Stimulated activated CD8-positive, alpha-beta memory T cell treated with anti-CD3 and anti-CD28 coated beads, Interleukin-7, amount 100 ng/mL, for 4 hours (primary cell): Measurements from ENCODE around the gene NXPH1.

Experiments
- DNase-seq, 2 donors: peaks; one replicate each; pipeline ENCODE4 v3.0.0-alpha.2; 2020; ENCODE audit warnings: low read depth in 2 of 2

NXPH1 gene

DNA sequence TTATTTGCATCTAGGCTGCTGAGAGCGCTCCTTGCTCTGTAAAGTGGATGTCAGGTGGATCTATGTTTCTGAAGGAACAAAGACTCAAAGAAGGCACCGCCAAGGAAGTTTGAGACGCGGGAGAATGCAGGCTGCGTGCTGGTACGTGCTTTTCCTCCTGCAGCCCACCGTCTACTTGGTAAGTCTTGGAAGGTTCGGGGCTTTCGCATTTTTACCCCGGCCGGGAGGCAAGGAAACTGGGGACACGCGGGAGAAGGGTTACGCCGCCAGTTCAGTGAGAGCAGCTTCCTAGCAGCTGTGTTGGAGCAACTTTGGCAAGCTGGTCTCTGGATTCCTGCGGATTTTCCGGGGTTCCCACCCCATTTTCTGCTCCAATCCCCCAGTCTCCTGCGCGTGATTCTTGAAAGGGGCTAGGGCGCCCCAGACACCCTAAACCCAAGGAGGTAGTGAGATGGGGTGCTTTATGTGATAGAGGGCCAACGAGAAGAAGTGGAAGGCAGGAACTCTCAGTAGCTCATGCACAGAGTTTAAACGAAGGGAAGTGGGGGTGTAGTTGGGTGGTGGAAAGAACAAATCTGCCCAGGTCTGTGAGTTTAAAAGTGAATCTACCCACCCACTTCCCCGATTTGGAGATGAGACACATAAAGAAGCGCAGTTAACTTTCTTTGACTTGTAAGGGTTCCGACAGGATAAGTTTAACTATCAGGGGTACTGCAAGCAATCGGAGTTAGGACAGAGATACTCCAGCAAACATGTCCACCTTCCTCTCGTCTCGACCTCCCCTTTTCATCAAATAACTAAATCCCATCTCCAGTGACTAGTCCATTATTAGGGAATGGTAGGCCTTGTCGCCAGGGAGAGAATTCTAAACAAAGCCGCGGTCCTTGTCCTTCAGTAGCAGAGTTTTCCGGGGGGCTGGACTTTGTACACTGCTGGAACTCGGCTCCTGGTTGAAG lies 2.5 kb downstream of the NXPH1 start:
- no peak for DNase-seq

DNA sequence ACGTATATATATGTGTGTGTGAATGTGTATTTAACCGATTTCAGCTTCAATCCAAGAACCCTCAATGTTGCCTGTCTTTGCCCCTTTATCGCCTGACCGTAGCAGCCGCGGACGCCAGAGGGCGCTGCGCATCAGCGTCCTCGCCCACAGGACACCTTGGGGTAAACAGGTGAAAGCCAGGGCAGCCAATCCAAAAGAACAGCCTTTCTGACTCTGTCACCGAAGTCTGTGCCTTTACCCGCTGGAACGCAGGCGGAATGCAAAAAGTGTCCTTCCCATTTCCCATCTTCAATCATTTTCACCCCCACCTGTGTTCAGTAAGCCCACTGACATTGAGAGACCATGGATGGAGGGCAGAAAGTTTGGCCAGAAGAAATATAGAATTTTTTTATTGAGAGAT lies 3.6 kb downstream of the NXPH1 start:
- DNase-seq: no peak

DNA sequence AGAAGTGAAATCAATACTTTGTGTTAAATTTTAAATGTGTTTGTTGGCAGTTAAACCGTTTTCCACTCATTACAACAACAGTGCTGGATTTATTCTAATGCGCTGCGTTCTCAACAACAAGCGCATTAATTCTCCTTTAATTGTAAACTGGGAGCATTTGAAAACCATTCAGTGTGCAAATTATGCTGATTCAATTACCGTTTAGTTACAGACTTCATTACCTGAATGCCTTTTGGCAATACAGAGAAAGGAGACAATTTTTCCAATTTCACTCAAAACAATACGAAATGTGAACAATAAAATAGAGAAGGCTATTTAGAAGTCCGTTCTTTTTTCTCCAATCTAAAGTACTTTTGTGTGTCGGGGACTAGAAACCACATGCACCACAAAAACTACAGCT lies 4.2 kb downstream of the NXPH1 start:
- no peak for DNase-seq

DNA sequence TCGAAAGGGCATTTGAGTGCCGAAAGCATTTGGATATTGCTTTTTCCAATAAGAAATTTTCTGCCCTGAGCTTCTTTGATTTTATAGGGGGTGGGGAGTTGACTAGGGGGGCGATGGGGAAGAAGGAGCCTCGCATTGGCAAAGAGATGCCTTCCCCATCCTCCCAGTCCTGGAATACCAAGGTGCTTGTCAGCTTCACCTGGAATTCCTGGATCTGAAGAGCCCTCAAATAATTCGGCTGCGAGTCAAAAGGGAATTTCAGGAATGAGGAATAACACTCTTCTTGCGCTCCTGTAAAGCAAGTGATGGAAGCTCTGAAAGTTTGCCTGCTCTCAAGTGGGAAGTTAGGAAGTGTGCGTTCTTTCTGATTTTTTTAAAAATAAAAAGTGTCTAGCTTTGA lies 7.3 kb downstream of the NXPH1 start:
- DNase-seq: no peak

DNA sequence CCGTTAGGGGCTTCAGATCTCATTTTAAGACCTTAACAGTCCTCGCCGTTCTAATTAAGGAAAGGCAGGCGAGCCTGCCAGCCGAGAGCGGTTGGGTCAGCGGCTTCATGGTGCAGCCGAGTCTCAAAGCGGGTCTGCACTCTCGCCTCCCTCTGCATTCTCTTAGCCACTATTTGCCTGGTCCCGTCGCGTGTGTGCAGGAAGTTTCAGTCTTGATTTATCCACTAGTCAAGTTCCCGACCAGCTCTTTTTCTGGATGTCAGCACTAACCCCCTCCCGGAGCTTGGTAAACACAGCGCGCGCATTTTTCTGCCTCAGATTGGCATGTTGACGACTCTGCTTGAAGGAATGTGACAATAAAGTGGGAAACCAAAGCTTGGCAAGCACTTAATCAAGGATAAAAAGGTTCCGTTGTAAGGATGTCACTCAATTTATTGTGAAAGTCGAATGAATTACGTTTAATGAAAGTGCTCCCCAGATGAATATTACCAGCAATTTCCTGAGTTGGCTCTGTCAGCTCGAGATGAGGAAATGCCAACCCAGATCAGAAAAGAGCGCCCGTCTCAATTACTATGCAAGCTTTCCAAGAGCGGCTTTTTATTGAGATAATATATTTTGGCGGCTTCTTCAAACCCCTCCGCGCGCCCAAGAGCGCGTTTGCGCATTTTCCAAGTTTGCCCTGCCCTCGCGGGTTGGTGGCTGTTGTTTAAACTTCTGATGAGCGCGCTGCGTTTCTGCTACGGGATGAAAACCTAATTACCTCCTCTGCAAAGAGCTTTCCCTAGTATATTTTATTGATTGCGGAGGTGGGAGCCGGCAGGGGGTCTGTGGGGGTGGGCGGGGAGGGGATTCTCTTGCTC lies 7.9 kb downstream of the NXPH1 start:
- DNase-seq: no peak

DNA sequence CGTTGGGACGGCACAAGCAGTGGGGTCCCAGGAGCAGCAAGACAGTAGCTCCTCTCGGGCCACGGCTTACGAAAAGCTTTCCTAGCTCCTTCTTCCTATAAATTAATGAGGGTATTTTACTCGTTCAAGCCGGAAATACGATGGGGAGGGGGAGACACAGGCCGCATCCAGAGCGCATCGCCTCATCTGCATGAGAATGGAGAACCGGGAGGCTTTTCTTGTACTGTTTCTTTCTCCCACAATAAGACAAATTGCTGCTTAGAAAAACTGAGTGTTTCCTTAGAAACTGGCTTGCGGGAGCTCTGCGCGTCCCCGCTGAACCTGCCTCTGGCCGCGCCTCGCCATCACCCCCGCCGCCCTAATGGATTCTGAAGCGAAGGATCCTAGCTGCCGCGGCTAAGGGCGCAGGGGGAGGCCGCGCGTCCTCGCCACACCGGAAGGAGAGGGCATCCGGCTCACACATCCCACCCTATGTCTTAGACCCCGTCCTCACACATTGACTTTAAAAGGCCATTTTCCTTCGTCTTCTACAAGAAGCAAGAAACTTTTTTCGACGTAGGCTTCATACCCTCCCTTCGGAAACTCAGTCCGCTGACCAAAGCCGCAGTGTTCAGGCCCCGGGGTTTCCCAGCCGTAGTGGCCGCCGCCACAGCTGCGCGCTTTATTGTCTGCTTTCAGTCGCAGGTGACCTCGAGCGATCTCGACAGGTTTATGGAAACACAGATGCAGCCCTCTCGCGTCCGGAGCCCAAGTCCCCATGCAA lies 8.8 kb downstream of the NXPH1 start:
- no peak for DNase-seq

DNA sequence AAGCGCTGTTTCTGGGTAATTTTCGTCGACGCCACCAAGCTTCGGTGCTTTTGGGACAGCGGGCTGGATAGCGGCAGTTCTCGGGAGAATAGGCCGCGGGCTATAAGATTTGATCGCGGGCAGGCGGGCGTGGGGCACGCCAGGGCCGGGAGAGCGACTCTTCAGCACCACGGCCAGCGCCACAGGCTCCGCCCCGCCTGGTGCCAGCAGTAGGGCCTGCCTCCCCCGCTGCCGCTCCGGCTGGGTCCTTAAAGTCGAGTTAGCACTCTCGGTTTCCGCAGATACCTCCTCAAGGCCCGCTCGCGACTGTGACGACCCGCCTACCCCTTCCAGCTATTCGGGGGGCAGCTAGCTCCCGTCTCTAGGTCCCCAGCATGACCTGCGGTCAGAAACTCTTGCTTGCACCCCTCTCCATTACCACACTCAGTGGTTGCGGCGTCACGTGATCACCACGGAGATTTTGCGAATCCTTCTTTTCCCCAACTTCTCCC lies 9.4 kb downstream of the NXPH1 start:
- DNase-seq: no peak

DNA sequence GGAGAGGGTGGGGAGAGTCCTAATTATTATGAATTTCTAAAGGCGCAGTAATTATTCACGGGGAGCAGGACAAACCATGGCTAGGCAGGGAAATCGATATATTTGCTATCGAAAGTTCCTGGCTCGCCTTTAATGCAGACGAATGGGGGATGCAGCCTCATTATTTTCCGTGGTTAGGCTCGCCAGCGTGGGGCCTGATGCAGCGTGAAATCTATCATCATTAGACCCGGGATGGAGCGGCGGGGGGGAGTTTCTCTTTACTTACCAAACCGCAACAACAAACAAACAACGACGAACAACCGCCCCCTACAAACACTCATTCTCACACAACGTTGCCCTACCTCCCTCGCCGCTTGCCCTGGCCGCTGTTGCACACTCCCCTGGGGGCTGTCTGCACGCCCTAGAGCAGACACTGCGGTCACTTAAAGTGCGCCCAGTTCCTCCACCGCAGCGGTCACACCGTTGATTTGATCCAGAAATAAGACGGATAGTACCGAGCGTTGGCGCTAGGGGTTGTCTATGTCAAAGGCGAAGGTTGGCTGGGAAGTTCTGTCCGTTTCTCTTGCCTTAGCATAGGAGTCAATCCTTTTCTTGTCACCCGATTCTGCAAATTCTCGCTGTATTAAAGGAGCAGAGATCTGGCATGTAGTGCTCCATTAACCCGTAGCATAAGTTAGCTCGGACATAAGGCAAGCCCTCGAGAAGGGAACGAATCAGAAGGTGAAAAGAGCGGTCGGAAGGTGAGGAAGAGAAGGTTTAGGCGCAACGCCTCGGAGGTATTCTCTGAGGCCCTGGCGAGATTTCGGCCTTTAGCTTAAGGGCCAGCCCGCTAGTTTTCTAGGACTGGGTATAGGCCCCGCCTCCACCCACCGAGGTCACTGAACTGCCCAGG lies 10.4 kb downstream of the NXPH1 start:
- no peak for DNase-seq

DNA sequence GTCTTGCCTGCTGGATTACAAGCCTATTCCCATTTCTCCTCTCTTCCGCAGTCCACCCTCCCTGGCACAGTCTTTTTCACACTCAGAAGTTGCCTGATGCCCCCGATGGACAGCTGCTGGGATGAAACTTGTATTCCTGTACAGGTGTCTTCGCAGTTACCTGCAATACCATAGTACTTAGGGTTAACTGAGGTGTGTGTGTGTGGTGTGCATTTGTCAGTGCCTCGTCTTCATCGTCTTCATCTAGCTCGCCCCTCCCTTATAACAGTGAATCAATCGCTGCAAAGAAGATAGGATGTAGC lies 11.0 kb downstream of the NXPH1 start:
- no peak for DNase-seq

DNA sequence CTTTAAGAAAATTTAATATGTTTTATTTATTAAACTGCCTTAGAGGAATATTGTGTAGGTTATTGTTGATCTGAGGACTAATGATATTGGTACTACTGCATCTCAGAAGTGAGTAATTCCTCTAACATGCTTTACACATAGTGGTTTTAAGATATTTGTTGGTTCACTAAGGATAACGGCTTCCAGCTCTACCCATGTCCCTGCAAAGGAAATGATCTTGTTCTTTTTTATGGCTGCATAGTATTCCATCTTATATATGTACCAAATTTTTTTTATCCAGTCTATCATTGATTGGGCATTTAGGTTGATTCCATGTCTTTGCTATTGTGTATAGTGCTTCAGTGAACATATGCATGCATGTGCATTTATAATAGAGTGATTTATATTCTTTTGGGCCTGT lies 20.1 kb downstream of the NXPH1 start:
- no peak for DNase-seq

DNA sequence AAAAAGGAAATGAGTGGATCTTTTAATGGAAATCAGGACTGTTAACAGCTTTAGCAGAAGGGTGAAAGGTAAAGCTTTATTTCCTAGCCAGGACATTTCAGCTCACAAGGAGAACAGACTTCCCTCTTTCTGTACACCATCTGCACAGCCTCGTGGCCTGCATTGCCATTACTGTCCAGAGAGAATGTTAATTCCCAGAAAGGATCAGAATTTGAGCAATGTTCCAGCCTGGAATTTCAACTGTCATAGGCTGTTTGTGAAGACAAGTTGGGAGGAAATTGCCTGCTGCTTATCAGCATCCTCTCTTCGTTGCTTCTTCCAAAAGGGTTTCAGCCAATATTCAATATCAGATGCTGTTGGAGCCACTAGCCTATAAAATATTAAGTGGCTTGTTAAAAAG lies 22.0 kb downstream of the NXPH1 start:
- no peak for DNase-seq

DNA sequence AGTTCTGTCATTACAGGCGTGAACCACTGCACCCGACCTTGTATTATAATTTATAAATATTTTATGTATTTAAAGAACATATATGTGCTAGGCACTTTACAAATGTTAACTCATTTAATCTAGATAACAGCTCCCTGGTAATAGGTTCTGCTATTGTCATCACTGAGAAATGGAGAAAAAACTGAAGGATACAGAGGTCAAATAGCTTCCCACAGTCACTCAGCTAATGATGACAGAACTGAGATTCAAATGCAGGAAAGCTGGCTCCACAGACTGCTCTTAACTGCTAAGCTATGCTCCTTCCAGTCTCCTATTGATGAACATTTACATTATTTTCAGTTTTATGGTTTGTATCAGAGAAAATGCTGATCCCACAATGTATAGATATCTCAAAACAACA lies 28.9 kb downstream of the NXPH1 start:
- no peak for DNase-seq

DNA sequence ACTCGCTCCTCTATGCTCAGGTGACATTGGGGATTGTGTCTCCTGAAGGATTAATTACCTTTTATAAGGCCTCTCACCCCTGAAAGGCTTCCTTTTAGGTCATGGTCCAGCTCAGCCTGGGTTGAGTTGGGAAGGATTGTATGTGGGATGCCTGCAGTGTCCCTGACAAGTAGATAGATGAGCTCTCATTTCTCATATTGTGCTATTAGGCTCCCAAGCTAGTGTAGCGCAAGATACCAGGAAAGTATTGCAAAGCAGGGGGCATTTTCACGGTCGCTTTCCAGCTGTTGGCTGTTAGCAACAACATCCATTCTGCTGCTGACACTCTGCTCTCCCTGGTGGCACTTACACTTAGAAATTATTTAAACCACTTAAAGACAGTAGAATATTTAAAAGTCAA lies 31.9 kb downstream of the NXPH1 start:
- no peak for DNase-seq

DNA sequence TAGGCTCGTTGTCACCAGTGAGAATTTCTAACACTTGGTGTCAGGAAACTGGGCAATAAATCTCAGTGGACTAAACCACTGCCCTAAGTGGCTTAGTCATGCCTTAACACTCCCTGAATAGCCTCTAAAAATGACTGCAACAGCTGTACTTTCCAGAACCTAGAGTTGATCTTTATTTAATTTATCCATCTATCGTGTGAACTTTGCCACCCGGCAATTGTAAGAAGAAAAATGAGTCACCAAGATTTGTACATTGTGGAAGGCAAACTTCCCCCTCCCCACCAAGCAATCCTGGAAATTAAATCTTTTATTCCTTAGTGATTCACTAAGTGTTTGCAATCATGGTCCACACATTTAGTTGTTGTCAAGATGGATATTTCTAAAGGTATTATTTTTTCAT lies 47.1 kb downstream of the NXPH1 start:
- no peak for DNase-seq

DNA sequence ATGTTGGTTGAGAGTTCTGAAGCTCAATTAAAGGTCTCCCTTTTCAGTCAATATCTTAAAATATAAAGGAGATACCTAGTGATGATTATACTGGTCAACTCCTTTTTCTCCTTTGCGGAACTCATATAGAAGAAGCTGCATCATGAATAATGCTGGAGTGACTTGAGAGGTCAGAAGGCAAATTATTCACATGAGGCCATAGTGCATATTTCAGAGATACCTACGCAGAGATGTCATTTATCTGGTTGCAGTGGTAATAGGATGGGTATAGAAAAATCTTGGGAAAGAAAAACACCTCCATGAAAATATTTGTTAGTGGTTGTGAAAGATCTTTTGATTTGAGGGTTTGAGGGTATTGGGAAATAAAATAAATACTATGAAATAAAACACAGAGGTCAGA lies 47.7 kb downstream of the NXPH1 start:
- no peak for DNase-seq

DNA sequence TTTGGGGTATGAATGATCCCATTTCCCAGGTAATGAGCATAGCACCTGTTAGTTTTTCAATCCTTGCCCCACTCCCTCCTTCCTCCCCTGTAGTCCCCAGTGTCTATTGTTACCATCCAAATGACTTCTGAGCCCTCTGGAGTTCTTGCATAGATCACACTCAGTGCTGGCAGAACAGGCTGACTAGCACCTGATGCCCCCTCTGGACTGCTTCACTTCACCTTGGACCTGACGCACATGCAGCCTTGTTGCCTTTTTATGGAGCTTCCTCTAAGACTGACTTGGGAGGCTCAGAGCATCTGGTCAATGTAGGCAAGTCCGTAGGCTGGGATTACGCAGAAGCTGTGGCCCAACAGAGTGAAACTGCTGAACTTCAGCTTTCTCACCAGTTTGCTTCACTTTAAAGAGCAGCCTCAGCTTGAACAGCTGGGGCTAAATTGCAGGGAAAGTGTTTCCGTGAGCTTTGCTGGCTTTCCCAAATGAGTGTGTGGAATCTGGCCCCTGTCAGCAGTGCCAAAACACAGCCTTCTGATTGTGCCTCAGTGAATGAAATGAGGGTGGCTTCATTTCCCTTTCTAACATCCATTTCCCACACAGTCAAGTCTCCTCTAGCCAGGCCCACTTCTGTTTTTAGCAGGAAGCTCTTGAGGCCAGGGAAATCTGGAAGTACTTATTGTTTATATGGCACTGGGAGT lies 48.5 kb downstream of the NXPH1 start:
- no peak for DNase-seq

DNA sequence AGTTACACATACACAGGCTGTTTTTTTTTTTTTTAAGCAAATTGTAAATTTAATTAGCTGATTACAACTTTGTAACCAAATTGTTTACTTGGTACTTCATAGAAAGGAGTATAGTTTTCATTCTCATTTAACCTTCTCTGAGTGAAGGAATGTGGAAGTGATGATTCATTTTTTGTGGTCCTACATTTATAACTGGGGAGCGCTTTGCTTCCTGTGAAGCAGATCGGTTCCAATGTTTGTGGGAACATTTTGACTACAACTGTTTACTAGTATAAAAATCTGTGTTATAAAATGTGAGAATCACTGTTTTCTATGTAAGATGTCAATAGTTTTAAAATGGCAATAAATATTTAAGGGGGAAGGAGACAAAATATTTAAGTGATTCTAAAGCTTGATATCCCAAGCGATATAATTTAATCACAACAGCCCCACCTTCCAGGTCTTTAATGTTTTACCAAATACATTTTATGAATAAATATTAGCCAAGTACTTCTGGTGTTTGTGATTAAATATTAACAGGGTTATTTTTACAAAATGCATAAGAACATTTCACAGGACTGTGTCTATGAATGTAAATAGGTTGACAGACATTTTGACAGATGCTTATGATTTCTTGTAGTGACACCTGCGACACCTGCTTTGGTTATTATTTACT lies 57.1 kb downstream of the NXPH1 start:
- DNase-seq: no peak

DNA sequence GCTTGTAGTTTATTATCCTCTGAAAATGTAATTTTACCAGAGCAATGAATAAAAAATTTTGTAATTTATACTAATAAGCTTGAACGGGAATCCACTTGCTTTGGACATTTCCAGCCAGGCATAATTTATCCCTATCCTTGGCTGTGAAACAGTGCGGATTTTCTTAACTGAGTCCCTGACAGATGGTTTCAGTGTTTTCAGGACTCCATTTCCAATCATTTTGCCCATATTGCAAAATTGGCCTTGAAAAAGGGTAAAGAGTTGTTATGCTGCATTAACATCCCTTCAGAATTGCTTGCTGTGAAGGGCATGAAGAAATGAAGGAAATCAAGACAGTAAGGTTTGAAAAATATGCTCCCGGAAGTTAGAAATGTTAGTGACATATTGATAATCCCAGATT lies 57.7 kb downstream of the NXPH1 start:
- no peak for DNase-seq

DNA sequence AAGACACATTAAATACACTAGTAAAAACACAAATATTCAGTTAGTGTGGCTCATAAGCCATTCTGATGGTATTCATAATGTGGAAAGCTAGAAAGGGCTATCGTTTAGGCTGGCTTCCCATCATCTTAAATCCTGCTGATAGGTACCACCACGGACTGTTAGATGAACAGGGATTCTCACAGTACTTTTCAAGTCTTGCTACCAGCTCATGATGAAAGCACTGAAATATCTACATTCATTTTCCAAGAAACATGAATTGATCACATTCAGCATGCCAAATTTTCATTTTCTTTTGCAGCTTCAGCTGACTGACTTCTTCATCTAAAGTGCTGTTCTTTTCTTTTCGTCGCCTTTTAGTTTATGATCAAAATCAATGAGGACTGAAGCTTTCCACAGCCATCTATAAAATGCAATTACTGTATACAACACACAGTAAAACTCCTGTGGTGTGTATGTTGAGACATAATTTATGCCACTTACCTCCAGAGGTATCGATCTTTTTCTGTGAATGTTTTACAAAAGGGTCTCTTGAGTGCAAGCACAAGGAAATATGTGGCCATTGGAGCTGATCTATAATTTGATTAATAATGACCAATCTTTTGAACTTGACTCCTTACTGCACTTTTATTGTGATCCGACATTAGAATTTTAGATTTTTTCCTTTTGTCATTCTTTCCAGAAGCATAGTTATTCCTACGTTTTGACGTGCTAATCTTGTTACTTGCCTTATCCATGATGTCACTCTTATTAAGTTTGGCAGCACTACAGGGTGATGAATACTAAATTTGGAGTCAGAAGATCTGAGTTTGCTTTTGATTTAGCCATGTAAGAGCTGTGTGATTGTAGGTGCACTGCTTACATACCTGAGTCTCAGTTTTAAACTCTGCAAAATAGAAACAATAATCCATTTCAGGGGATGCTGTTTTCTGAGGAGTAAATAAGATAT lies 58.4 kb downstream of the NXPH1 start:
- no peak for DNase-seq
